HG02610 (cell line): ENCODE measurements around the gene WASHC2A.
"Not testable (repeated sequence)": the region's sequence is repeated elsewhere in the genome, so short reads cannot be mapped to it uniquely, and the experiment has no call there.

Source experiments
- ATAC-seq: cut with Tn5 transposase; IDR thresholded peaks from one replicate; pipeline ENCODE4 v1.9.1; 2021; ENCODE audit warnings: mild to moderate bottlenecking, moderate library complexity; ENCODE audit not compliant: unreplicated experiment

The WASHC2A gene

DNA sequence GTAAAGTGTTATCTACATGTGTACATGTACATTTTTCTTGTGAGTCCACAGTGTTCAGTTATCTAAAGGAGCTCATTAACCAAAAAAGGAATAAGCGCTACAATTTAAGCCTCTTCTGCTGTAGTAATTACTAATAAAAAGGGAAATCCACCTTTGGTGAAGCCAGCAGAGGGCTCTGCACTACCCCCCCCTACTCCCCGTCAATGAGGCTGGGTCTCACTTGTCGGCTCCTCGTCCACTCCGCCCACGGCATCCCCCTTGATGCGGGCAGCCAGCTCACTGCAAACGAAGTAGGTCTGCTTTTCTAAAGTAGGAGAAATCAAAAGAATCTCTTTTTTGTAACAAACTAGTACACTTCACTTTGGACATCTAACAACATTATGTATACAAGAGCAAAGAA, 4.7 kb upstream of the WASHC2A start:
- no peak for ATAC-seq

DNA sequence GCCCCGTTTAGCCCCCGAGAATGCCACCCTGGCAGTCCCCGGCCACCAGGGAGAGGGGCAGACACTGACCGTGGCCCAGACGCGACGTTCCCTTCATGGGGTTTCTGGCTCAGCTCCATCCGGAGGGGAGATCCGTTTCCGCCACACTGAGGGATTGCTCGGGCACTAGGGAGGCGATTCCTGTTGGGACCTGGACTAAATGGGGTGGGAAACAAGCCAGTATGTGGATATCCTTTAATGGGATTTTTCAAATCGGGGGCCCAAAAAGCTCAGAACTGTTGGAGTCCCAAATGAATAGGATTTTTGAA, 552 bp downstream of the WASHC2A start:
- not testable (repeated sequence) for ATAC-seq

DNA sequence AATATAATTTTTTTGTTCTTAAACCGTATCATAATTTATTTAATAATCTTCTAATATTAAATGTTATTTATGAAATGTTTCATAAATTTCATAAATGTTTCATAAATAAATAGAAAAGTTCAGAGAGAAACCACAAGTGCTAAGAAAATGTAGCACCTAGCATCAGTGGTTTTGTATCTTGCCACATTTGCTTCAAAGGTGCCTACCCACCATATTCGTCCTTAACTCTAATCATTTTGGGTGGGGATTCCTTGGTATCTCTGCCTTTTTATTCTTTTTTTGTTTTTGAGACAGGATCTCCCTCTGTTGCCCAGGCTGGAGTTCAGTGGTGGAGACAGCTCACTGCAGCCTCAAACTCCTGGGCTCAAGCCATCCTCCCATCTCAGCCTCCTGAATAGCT, 7.4 kb downstream of the WASHC2A start:
- not testable (repeated sequence) for ATAC-seq

DNA sequence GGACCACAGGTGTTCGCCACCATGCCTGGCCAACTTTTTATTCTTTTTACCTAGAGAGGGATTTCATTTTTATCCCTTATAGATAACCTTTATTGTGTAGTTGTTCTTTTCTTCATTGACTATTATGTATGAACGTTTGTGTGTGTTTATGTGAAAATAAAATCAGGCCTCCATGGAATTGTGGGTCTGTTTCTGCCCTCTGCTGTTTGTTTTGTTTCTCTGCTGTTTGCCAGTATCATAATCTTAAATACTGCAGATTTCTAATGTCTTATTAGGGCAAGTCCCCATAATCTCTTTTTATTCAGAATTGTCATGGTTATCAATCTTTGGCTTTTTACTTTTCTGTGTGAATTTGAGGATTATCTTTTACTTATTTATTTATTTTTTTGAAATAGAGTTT, 7.8 kb downstream of the WASHC2A start:
- not testable (repeated sequence) for ATAC-seq

DNA sequence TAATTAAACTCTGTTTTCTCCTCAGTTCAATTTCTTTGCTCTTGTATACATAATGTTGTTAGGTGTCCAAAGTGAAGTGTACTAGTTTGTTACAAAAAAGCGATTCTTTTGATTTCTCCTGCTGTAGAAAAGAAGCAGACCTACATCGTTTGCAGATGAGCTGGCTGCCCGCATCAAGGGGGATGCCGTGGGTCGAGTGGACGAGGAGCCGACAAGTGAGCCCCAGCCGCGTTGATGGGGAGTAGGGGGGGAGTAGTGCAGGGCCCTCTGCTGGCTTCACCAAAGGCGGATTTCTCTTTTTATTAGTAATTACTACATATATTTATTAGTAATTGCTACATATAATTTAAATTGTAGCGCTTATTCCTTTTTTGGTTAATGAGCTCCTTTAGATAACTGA, 23.6 kb downstream of the WASHC2A start:
- not testable (repeated sequence) for ATAC-seq

DNA sequence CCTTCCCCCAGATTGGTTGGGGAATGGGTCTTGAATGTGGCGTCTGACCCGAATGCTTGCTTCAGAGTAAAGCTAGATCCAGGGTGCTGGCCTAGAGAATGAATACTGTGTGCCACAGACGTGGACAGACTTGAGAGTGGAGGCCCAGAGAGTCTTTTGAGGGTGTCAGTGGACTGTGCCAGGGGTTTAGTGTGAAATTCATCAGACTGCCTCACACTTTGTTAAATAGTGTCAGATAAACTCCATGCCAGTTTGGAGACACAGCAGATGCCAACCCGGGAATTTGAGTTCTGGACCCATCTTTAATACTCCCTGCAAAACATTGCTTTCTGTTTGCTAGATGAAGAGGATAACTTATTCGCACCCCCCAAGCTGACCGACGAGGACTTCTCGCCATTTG, 25.2 kb downstream of the WASHC2A start:
- not testable (repeated sequence) for ATAC-seq

DNA sequence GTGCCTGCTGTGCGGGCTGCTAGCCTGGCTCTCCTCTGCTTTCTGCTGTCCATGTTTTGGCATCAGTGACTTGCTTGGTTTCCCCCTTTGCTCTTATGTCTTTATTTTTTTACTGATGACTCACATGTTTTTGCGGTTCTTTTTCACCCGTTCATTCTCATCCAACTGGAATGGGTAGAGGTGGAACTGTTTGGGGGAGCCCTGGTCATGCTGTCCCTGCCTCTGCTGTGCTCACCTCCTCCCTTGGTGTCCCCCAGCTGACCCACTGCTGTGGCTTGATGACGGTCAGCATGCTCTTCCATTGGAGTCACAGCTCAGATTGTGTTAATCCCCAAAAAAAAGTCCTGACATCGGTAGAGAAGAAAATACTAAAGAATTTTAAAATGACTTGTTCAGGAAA, 26.9 kb downstream of the WASHC2A start:
- ATAC-seq, result not testable (repeated sequence)

DNA sequence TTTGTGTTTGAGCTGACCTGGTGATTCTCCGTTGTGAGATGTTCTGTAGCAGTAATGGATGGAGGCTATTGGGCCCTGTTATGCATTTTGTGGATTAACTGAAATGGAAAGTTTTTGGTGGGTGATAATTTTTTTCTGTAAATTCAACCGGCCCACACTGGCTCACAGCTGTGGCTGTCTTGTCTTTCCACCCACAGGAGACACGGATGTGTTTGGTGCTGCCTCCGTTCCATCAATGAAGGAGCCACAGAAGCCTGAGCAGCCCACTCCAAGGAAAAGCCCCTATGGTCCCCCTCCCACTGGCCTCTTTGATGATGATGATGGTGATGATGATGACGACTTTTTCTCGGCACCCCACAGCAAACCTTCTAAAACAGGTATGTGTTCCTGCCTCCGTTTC, 27.6 kb downstream of the WASHC2A start:
- ATAC-seq, result not testable (repeated sequence)

DNA sequence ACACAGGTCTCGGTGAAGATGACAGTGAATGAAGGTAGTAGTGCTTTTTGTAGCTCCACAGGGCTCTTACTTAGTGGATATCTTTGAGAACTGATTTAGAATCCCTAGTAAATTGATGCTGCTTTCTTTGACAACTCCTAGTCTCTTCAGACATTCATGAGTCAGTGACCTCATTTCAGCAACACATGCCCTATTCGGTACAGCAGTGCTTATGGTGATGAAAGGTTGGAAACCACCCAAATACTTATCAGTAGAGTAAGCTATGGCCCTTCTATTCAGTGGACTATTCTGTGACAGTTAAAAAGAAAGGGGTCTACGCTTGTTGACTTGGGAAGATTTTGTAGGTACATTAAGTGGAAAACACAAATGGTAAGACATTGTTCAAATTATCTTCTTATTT, 29.0 kb downstream of the WASHC2A start:
- ATAC-seq, result not testable (repeated sequence)

DNA sequence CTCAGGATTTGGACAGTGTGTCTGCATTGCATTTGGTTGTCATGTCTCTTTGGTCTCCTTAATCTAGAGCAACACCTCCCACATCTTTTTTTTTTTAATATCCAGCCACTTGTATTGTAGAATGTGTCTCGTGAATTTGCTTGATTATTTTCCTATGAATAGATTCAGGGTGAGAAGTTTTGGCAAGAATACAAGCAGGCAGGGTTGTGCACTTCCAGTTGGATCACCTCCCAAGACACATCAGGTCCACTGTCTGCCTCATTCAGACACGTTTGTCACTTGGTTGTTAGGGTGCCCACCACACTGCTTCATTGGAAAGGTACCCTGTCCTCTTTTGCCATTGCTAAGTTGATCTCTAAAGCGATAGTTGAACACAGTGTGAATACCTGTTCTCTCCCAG, 30.9 kb downstream of the WASHC2A start:
- not testable (repeated sequence) for ATAC-seq

DNA sequence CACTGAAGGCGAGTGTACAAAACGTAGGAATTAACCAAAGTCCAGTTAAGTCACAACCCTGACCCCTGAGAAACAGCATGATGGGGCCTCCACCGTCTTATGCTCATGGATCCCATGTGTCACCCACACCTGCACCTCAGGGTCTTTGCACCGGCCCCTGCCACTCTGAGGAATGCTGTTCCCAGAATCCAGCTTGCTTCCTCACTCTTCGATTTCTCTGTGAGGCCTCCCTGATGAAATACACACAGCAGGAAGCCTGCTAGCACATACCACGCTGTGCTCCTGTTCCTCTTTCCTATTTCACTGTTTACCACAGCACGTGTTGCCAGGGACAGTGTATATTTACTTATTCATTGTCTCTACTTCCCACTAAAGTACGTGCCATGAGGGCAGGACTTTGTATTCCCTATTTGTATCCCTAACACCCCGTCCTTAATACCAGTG, 33.4 kb downstream of the WASHC2A start:
- ATAC-seq, result not testable (repeated sequence)

DNA sequence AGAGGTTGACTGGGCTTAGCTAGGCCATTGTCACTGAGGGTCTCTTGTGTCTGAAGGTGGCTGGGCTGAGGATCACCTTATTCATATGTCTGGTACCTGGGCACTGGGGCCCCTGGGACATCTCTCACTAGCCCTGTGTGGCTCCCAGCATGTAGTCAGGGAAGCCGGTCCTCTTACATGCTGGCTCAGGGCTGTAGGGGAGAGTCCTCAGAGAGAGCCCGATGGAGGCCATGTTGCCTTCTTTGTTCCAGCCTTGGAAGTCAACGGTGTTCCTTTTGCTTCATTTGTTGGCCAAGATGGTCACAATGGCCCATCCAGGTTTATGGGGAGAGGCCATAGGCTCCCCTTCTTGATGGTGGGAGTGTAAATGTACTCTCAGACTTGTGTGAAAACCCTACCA, 34.0 kb downstream of the WASHC2A start:
- ATAC-seq, result not testable (repeated sequence)

DNA sequence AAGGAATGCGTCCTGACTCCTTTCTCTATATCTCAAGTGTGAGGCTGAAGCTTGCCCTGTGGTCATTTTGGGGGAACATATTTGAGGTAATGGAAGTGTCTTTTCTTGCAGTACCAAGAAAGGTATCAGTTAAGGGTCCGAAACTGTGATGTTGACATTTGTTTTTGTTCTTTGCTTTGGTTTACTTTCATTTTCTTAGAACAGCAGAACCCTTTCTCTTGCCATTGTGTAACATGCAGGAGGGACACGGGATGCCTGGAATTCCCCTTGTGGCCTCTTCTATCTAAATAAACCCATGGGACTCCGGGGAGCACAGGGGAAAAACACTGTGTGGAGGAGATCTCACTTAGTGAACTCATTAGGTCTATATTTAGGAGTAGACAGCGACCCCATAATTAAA, 34.5 kb downstream of the WASHC2A start:
- ATAC-seq, result peak; percentile 90

DNA sequence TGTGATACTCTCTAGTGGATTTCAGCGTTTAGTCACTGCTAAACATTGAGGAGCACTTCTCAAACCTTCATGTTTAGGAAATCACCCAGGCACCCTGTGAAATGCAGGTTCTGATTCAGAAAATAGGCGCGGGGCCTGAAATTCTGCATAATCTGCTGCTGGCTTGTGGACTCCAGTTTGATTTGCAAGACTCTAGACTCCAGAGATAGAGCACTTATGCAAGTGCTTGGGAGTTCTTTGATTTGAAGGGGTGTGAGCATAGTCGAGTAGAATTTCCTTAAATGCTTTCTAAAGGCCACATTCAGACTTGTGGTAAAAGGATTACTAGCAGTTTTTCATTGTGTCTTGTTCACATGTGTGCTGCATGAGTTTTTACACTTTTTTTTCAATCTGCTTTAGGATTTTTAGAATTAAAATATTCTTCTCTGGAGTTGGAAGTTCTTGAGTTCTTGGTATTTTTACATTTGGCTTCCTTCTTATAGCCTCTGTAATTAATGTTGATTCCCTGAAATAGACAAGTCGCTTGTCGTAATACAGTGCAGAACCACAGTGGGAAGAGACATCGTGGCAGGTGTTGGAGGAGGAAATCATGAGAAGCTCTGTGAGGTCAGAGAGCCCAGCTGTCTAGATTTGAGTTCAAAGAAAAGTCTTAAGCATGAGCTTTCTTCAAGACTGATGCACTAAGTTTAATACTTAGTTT, 41.4 kb downstream of the WASHC2A start:
- not testable (repeated sequence) for ATAC-seq

DNA sequence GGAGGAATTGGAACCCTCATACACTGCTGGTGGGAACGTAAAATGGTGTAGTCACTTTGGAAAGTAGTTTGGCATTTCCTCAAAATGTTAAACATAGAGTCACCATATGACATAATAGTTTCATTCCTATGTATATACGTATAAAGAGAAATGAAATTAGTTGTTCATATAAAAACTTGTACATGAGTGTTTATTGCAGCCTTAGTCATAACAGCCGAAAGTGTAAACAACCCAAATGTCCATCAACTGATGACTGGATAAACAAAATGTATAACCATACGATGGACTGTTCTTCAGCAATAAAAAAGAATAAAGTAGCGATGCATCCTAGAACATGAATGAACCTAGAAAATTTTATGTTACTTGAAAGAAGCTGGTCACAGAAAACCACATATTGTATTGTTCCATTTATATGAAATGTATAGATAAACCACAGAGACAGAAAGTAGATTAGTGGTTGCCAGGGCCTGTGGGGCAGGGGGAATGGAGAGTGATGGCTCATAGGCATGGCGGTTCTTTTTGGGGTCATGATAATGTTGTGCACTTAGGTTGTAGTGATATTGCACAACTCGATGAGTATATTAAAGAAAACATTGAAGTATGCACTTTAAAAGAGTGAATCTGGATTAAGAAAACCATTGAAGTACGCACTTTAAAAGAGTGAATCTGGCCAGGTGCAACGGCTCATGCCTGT, 44.8 kb downstream of the WASHC2A start:
- not testable (repeated sequence) for ATAC-seq

DNA sequence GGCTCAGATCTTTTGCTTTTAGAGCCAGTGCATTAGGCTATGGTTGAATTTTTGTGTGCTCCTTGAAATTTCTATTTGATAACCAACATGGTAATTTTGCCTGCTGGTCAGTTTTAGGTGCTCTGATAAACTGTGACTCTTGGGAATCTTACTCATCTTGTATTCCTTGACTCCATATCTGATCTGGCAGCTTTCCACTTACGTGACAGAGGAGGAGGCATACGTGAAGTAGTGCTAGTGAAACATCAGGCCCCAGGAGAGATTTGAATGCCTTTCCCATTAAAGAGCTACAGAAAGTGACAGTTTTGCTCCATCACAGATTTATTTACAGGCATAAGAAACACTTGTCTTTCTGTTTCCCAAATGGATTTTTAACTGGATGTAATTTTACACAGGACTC, 59.0 kb downstream of the WASHC2A start:
- not testable (repeated sequence) for ATAC-seq

DNA sequence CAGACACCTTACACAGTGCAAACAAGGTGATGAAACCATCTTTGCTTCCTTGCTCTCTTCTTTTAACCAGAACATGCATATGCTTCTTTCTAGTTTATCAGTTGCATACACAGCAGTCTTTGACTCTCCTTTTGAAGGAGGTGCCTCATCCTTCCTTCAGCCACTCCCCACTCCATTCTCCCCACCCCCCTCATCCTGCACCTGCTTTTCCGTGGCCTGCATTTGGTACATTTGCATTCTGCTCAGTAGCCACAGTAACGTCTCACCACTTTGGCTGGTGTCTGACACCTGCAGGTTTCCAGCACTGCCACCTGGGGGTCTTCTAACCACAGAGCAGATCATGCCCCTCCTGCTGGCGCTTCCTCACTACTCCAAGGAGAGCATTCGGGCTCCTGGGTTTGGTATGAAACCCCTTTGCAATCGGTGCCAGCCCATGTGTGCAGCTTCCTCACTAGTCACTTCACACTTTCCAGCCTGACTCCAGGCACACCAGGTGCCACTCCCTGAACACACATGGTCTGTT, 60.1 kb downstream of the WASHC2A start:
- not testable (repeated sequence) for ATAC-seq

DNA sequence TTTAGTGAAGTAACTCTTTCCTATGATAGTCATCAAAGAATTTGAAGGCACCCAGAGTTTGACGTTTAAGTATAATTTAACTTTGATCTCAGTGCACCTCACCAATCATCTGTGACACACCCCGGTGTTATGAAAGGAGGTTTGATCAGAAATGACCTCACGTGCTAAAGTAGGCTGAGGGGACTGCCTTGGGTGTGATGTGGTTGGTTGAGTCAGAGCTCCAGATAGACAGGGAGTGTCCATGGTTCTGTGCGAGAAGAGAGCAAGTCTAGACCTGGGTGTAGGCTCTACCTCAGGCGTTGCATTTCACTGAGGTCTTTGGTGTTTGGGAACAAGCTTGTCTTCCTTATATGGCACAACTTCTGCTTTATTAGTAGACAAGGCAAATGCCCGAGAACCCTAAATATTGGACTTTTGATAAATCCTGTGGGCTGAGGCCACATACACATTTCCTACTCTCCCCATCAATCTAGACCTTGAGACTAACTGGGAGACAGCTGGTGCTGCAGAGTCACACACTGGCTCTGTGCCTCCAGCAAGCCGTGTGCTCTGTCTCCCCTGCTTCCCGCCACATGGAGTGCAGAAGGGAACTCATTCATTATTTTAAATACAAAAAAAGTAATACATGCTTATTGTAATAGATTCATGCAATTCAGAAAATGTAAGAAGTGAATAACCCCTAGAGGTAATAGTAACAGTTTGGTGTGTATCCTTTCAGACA, 63.7 kb downstream of the WASHC2A start:
- ATAC-seq, result not testable (repeated sequence)

DNA sequence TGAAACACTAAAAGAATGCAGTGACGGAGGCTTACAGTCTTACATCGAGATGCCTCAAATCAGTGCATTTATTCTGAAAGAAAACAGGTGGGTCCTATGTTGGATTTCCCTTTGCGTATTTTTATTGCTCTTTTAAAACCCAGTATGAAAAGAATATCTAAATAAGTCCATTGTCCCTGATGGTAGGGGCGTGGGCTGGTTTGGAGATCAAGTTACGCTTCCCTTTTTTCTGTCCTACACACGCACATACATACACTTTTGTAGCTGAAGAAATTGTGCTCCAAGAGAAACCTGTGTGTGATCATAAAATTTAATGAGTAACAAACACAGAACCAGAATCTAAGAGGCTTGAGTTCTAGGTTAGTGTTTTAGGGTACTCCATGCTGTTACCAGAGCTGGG, 64.6 kb downstream of the WASHC2A start:
- ATAC-seq, result not testable (repeated sequence)

DNA sequence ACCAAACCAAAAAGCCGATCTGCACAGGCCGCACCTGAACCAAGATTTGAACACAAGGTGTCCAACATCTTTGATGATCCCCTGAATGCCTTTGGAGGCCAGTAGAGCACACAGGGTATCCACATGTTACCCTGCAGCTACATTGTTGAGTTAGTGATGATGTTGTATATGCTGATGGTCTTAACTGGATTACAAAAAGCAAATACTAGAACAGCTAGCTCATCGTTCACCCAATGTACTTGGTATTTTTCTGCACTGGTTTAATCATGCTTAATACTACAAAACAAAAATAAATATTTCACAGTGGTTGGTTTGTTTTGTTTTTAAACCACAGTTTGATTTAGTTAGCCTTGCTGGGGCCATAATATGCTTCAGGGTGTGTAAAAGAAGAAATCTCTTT, 65.1 kb downstream of the WASHC2A start:
- ATAC-seq, result not testable (repeated sequence)

DNA sequence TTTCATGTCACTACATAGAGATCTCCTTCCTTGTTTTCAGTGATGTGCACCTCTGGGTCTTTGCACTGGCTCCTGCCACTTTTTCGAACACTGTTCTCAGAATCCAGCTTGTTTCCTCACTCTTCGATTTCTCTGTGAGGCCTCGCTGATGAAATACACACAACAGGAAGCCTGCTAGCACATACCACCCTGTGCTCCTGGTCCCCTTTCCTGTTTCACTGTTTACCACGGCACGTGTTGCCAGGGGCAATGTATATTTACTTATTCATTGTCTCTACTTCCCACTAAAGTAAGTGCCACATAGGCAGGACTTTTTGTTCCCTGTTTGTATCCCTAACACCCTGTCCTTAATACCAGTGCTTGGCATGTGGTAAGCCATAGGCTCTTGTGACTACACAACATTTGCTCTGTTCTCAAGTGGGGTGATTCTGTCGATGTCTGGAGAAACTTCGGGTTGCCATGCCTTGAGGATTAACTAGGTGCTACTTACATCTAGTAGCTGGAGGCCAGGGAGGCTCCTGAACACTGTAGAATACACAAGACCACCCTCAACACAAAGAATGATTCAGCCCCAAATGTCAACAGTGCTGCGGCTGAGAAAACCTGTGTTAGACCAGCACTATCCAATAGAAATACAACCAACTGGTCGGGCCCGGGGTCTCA, 75.9 kb downstream of the WASHC2A start:
- ATAC-seq, result not testable (repeated sequence)
